Ovary (tissue), 9 donors: ENCODE data around the gene YTHDC2. TPM values are rescaled to one million over a fixed set of nuclear protein-coding genes. Genes with fewer than 3 reads are reported as not detected.

Experiments
- DNase-seq, 5 donors: peaks; one replicate each; pipeline ENCODE4 v3.0.0-alpha.2; 2019 to 2020
- H3K27ac ChIP-seq, 2 donors: fragments of 200-600 bp; one replicate each; pipeline versions ENCODE4 v1.5.1 to v1.8.0; 2019 to 2022
- H3K27me3 ChIP-seq: fragments of 200-600 bp; one replicate; pipeline ENCODE4 v1.8.0; 2022
- H3K36me3 ChIP-seq: fragments of 200-600 bp; sonication (generic); one replicate; pipeline ENCODE4 v1.5.1; 2019
- H3K4me1 ChIP-seq: one replicate; pipeline ENCODE4 v1.8.1; 2013; ENCODE audit warnings: mild to moderate bottlenecking, moderate library complexity; ENCODE audit not compliant: insufficient read depth
- H3K4me3 ChIP-seq: fragments of 200-600 bp; sonication (generic); one replicate; pipeline ENCODE4 v1.5.1; 2017
- H3K9me3 ChIP-seq, 2 donors: fragments of 200-600 bp in 1 of 2; sonication (generic) in 1 of 2; one replicate each; pipeline versions ENCODE4 v1.5.1 to v1.8.1; 2013 to 2019; ENCODE audit warnings: mild to moderate bottlenecking in 1 of 2, moderate library complexity in 1 of 2
- EP300 ChIP-seq: sonication (generic); formaldehyde crosslinking; IDR thresholded peaks from one replicate; pipeline ENCODE4 v1.6.1; 2017; ENCODE audit warnings: antibody characterized with exemption
- POLR2A ChIP-seq: fragments of 450-650 bp; IDR thresholded peaks from one replicate; pipeline ENCODE4 v1.6.1; 2017; ENCODE audit warnings: antibody characterized with exemption, mild to moderate bottlenecking, moderate library complexity
- WGBS, 3 donors: extraction: QIAGEN DNeasy Blood & Tissue Kit in 1 of 3; methylation state at CpG; one replicate each; pipeline versions ENCODE4 v1.1.5 to v1.1.7; 2013 to 2017; 5-methylcytosine and 5-hydroxymethylcytosine counted together
- intact Hi-C, 4 donors: fragments of 100-400 bp; cut with DNase I; formaldehyde crosslinking; loops; one replicate each; pipeline versions ENCODE4 v1.11.0 to v1.15.1; 2022 to 2023
- polyA plus RNA-seq, 2 donors: library from polyadenylated mRNA; stranded (reverse); fragments of 200-250 nt in 1 of 2; fragments of 350-450 nt in 1 of 2; fragmentation: Illumina TruSeq in 1 of 2; extraction: RNeasy Lipid Tissue Mini Kit (QIAGEN cat#74804) in 1 of 2; gene quantifications; one replicate each; pipeline ENCODE4 v1.2.3, GENCODE V29; 2013 to 2014
- total RNA-seq, 7 donors: library from RNA; depleted of rRNA in 2 of 7; stranded (reverse); fragments of >200 nt in 2 of 7; fragmentation: NEBNext Ultra II Directional in 3 of 7; extraction: Animal tissue kit (Norgen Biotek cat#: 25700) in 3 of 7; gene quantifications; one replicate each; pipeline versions ENCODE4 v1.1.0 to v1.2.4, GENCODE V29; 2016 to 2023
- TF ChIP-seq, protein P1 (sequence below), 3 donors: fragments of 450-650 bp in 2 of 3; fragments of 200-600 bp in 1 of 3; IDR thresholded peaks; one replicate each; pipeline versions ENCODE4 v1.5.1 to v1.8.0; 2016 to 2022; ENCODE audit warnings: antibody characterized with exemption in 3 of 3, mild to moderate bottlenecking in 1 of 3
- donor health status: DM: no; HTN: no; CAD: no; lungs with moderate emphysema.
- donor health status: DM: no; HTN: no; CAD: no.
- donor health status: Bipolar disorder and iron deficiency.
- donor health status: DM: yes; HTN: yes; CAD: no.
- donor health status: DM: no; HTN: no; CAD: no.
- donor health status: DM: yes; HTN: yes; CAD: no.

Gene YTHDC2
- total and polyA plus RNA-seq, 9 donors = 9.1 to 36.2 (median 23.7) TPM

DNA sequence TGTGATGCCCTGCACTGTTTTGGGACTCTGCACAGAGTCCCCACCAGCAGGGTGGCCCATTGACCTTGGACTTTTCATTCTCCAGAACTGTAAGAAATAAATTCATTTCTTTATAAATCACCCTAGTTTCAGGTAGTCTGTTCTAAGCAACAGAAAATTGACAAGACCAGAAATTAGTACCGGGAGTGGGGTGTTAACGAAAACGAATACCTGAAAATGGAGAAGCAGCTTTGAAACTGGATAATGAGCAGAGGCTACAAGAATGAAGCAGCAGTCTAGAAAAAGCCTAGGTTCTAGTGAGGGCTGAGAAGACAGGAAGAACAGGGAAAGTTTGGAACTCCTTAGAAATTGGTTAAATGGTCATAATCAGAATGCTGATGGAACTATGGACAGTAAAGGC, 23.2 kb upstream of the YTHDC2 start:
- H3K27me3 ChIP-seq = no peaks in the 10 kb centered on the region
- 97% methylated on average over 3 of the region's 3 CpGs for WGBS, 3 donors
- H3K4me3 ChIP-seq = no peak overlapping the region
- H3K27ac ChIP-seq = no peak overlapping the region
- no peaks in the 10 kb centered on the region for H3K9me3 ChIP-seq
- TF ChIP-seq POLR2A = no peak
- TF ChIP-seq EP300 = no peak
- TF ChIP-seq, protein P1, sequence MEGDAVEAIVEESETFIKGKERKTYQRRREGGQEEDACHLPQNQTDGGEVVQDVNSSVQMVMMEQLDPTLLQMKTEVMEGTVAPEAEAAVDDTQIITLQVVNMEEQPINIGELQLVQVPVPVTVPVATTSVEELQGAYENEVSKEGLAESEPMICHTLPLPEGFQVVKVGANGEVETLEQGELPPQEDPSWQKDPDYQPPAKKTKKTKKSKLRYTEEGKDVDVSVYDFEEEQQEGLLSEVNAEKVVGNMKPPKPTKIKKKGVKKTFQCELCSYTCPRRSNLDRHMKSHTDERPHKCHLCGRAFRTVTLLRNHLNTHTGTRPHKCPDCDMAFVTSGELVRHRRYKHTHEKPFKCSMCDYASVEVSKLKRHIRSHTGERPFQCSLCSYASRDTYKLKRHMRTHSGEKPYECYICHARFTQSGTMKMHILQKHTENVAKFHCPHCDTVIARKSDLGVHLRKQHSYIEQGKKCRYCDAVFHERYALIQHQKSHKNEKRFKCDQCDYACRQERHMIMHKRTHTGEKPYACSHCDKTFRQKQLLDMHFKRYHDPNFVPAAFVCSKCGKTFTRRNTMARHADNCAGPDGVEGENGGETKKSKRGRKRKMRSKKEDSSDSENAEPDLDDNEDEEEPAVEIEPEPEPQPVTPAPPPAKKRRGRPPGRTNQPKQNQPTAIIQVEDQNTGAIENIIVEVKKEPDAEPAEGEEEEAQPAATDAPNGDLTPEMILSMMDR (IDR thresholded peaks at IDR 0.05) = no peak
- intact Hi-C loops = no loop called here
- no peaks in the 10 kb centered on the region for H3K4me1 ChIP-seq
- H3K36me3 ChIP-seq = no peaks in the 10 kb centered on the region
- DNase-seq = no peak

DNA sequence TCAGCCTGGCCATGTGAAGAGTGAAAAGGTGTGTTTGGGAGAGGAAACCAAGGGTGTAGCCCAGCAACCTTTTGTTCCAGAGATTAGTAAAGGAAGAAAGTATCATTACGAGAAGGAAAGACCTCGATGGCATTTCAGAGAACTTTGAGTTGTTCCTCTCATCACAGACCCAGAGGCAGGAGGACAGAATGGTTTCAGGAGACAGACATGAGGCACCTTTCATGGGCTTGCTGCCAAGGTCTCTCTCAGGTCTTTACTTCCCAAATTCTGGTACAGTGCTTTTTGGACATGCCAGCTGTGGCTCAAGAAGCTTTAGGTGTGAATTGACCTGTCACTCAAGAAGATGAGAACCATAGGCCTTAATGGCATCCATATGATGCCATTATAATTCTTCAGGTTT, 22.5 kb upstream of the YTHDC2 start:
- no peak overlapping the region for H3K27ac ChIP-seq
- no peak overlapping the region for H3K4me3 ChIP-seq
- no peaks in the 10 kb centered on the region for H3K4me1 ChIP-seq
- no peak for DNase-seq
- intact Hi-C loops = no loop called here
- 94 to 97% (median 97%) methylated on average over 2 of the region's 2 CpGs for WGBS, 3 donors
- no peaks in the 10 kb centered on the region for H3K27me3 ChIP-seq
- no peak for TF ChIP-seq EP300
- TF ChIP-seq, protein P1 (IDR thresholded peaks at IDR 0.05) = no peak
- H3K36me3 ChIP-seq = no peaks in the 10 kb centered on the region
- H3K9me3 ChIP-seq = no peaks in the 10 kb centered on the region

DNA sequence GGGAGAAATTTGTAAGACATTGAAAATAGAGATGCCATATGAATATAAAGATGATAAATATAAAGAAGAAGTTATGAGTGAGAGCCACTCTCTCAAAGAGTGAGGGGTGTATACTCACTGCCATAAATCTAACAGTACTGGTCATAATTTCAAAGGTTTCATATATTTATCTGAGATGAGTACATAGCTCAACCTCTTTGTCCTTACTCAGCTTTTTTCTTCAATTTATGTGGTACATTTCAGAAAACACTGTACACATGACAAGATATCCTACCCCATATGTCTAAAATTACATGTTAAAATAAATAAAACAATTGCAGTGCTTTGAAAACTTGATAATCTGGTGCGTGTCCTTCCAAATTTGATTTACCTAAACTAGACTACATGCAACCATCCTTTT, 20.0 kb upstream of the YTHDC2 start:
- TF ChIP-seq, protein P1 (IDR thresholded peaks at IDR 0.05) = no peak
- TF ChIP-seq POLR2A (no peak), EP300 (no peak)
- H3K9me3 ChIP-seq = no peaks in the 10 kb centered on the region
- no peaks in the 10 kb centered on the region for H3K36me3 ChIP-seq
- DNase-seq = no peak
- H3K27ac ChIP-seq = no peak overlapping the region
- H3K4me1 ChIP-seq = no peaks in the 10 kb centered on the region
- H3K4me3 ChIP-seq = no peak overlapping the region
- H3K27me3 ChIP-seq = no peaks in the 10 kb centered on the region
- WGBS, 3 donors = 58 to 77% (median 71%) methylated on average over 1 of the region's 1 CpG
- intact Hi-C loops = no loop called here

DNA sequence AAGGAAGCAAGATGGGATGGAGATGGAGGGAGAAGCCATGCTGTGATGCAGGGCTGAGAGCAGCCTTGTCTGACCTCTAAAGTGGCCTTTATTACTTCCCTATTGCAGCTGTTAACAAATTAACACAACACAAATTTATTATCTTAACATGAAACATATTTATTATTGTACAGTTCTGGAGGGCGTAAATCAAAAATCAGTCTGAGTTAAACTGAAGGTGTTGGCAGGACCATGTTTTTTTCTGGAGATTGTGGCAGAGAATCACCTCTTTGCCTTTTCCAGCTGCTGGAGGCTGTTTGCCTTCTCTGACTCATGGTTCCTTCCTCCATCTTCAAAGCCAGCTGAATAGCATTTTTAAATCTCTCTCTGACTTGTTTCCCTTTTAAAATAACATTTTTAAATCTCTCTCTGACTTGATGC, 18.1 kb upstream of the YTHDC2 start:
- TF ChIP-seq, protein P1 (IDR thresholded peaks at IDR 0.05) = no peak
- no peak for TF ChIP-seq POLR2A
- no peak for TF ChIP-seq EP300
- no peaks in the 10 kb centered on the region for H3K9me3 ChIP-seq
- no peak overlapping the region for H3K27ac ChIP-seq
- WGBS, 3 donors = 65 to 79% (median 72%) methylated on average over 1 of the region's 1 CpG
- H3K27me3 ChIP-seq = no peaks in the 10 kb centered on the region
- no peaks in the 10 kb centered on the region for H3K36me3 ChIP-seq
- no peak overlapping the region for H3K4me3 ChIP-seq
- DNase-seq = no peak
- intact Hi-C loops = no loop called here
- no peaks in the 10 kb centered on the region for H3K4me1 ChIP-seq

DNA sequence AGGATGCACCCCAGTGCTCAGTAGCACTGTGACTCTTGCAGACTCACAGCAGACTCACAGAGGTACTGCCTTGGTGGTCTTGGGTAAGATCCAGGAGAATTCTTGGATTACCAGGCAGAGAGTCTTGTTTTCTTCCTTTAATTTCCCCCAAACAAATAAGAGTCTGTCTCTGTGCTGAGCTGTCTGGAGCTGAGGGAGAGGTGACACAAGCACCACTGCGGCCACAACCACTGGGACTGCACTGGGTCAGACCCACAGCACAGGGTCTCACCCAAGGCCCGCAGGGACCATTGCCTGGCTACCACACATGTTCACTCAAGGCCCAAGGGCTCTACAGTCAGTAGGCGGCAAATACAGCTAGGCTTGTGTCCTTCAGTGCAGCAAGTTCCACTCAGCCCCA, 11.4 kb upstream of the YTHDC2 start:
- intact Hi-C loops = no loop called here
- Histone ChIP-seq H3K36me3 (no peaks in the 10 kb centered on the region), H3K4me1 (no peaks in the 10 kb centered on the region), H3K27ac (no peak overlapping the region), H3K27me3 (no peaks in the 10 kb centered on the region), H3K4me3 (no peak overlapping the region), H3K9me3 (no peaks in the 10 kb centered on the region)
- DNase-seq = no peak
- TF ChIP-seq POLR2A = no peak
- TF ChIP-seq, protein P1 (IDR thresholded peaks at IDR 0.05) = no peak
- WGBS, 3 donors = 96 to 100% (median 100%) methylated on average over 3 of the region's 3 CpGs
